GM18873 (cell line): ENCODE results near the gene FCER1A.

Source experiments
- ATAC-seq: cut with Tn5 transposase; IDR thresholded peaks from one replicate; pipeline ENCODE4 v1.9.1; 2021; ENCODE audit warnings: mild to moderate bottlenecking, moderate library complexity, moderate number of reproducible peaks; ENCODE audit not compliant: unreplicated experiment, low FRiP score

The FCER1A gene

DNA sequence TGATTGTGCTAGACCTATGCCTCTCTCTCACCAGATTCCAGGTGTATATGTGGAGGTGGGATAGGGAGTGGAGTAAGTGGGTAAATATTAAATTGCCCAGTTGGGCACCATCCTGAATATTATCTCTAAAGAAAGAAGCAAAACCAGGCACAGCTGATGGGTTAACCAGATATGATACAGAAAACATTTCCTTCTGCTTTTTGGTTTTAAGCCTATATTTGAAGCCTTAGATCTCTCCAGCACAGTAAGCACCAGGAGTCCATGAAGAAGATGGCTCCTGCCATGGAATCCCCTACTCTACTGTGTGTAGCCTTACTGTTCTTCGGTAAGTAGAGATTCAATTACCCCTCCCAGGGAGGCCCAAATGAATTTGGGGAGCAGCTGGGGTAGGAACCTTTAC, at the start of gene FCER1A:
Gene FCER1A (plus strand): TSS at position 242 of the 400 bp plus-strand sequence. CDS start 29 bp downstream, at position 271.
- ATAC-seq, result no peak

DNA sequence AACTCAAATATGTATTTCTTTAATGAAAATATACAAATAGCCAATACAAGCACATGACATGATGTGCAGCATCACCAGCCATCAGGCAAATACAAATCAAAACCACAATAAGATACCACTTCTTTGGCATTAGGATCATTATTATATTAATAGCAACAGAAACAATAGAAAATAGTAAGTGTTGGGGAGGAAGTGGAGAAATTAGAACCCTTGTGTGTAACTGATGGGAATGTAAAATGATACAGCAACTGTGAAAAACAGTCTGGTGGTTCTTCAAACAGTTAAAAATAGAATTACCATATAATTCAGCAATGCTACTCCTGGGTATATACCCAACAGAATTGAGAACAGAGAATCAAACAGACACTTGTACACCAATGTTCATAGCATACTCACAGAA, 40.8 kb upstream of the FCER1A start:
- ATAC-seq, result no peak

DNA sequence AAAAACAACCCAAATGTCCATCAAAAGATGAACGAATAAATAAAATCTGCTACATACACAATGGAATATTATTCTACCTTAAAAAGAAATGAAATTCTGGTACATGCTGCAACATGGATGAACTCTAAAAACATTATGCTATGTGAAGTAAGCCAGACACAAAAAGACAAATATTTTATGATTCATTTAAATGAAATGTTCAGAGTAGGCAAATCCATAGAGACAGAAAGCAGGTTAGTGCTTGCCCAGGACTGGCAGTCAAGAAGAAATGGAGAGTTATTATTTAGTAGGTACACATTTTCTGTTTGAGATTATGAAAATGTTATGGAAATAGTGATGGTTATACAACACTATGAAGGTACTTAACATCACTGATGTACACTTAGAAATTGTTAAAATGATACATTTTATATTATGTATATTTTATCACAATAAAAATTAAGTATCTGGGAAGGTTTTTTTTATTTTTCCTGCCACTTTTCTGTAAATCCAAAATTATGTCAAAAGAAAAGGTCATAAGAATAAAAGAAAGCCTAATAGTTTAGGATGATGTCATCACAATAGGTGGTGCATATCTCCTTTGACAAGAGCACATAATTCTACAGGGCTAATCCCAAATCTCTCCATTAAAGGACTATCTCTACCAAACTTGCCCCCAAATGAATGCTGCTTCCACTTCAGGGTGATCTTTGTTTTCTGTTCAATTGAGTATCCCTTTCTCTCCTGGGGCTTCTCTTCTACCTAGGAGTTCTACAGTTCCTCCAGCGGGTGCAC, 40.2 kb upstream of the FCER1A start:
- no peak for ATAC-seq

DNA sequence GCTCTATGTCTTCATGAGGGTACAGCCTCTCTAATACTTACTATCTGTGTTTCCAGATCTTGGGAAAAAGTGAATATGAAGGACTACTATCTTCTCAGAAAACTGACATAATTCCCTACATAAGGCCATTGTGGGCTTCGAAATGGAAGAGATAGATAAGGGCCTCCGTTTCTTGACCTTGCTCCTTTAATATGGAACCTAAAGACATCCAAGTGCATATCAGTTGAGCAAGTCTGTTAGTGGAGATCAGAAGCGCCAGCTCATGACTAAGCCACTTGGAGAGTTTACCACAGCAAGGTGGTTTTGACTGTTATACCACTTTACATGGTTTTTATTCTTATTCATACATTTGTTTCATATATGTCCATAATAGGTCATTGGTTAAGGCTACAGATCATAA, 35.3 kb upstream of the FCER1A start:
- no peak for ATAC-seq

DNA sequence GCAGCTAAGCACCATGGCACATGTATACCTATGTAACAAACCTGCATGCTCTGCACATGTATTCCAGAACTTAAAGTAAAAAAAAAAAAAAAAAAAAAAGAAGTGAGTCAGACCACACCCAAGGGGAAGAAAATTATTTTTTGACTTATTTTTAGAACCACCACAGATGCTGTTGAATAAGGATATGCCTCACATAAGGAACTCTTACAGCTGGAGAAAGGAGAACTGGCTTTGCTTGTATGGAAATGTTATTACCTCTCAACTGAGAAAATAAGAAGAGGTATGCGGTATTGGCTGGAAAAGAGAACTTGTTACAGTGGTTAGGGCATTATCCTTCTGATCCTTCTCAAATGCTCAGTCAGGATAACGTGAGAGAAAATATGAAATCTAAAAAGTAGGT, 27.5 kb upstream of the FCER1A start:
- ATAC-seq, result no peak

DNA sequence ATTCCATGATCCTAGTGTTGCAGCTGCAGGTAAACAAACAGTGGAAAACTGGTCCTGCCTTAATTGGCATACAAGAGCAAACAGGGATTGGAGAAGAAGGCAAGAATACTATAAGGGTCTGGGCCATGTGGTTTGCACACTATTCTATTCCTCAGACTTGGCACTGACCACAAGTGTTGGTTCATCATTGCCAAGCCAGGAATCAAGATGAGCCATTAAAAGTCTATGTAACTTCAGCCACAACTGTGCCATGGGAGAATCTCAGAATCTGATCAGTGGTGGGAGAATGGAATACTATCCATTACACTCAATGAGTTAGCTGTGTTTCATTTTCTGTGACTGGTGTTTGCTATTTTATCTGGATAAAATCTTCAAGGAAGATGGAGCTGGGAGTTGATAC, 26.2 kb upstream of the FCER1A start:
- ATAC-seq, result no peak

DNA sequence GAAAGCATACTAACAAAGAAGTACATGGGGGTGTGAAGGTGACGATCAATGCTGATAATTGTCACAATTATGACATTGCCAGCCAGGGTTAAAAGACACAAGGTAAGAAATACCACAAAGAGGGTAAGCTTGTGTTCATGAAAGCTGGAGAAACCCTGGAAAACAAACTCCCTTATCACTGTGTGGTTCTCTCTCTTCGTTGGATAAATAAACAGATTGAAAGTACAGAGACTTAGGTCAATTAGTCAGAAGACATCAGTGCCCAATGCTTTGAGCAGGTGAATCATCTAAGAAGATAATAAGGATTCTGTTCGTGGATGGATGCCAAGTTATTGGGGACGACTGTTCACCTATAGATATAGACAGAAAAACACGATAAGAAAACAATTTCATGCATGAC, 22.4 kb upstream of the FCER1A start:
- ATAC-seq, result no peak

DNA sequence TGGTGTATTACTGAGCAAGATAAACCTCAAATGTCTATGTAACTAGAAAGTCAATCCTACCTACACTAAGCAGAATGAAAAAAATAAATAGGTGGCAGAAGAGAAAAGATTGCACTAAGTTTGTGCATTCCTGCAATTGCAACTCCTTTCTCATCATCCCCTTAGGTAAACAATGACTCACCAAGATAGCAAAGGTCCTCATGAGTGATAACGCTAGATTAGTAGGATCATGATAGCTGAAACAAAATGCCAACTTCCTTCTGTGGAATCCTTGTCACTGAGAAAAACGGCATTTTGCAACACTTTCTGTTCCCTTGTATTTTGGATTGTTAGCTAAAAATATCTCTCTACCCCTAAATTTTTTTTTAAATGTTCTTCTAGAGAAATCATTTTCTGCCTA, 20.0 kb upstream of the FCER1A start:
- ATAC-seq, result no peak

DNA sequence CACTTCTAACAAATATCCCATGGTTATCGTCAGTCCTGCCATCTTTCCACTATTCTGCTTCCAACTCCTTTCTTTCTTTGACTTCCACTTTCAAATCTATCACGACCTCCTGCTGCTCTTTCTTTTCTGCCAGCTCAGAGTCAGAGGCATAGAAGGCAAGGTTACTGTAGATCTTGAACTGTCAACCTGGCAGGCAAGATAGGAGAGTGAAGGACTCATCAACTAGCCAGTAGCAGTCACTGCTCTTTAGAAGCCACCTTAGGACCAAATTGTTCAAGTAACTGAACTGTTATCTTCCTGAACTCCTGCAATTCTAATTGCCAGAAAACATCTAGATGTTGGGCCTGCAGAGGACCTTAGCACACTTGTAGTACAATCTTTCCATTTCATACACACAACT, 13.1 kb upstream of the FCER1A start:
- no peak for ATAC-seq

DNA sequence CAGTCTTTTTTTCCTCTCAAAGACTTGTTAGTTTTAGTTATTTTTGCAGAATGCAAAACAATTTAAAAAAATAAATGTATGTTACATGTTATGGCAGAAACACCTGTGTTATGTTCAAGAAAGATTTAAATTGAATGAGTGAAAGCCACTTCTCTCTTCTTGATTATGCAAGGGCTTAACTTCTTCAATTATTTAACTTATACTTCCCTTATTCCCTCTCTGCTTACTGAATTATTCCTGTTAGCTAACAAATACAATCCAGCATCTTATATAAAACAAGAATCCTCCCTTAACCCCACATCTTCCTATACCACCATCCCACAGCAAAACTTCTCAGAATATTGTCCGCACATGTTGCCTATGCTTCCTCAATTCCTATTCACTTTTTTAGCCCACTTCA, 10.7 kb upstream of the FCER1A start:
- ATAC-seq, result no peak

DNA sequence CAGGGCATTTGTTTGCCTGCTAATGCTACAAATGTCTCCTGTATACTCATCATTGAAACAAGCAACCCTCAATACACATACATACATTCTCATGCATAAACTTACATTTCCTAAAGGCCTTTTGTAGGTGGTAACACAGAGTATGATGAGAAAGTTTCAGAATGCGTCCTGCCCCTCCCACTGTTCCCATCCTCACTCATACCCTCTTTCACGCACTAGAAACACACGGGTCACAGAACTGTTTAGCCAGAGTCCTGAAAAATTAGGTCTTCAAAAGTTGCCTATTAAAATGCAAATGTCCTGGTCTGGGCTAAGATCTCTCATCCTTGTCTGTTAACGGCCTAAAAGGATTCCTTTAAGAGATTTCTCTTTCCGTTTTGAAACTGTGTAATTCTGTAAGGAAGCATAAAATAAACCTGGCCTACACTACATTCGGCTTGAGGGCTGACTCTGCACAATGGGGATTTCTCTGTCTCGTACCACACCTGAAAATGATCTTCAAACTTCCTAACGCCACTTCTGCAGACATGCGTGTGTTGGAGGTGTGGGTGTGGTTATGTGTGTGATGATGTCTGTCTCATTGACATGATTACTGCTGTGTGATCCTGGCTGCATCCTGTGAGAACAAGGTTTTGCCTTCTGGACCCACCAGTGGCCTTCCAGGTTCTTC, 5.3 kb upstream of the FCER1A start:
- ATAC-seq, result no peak

DNA sequence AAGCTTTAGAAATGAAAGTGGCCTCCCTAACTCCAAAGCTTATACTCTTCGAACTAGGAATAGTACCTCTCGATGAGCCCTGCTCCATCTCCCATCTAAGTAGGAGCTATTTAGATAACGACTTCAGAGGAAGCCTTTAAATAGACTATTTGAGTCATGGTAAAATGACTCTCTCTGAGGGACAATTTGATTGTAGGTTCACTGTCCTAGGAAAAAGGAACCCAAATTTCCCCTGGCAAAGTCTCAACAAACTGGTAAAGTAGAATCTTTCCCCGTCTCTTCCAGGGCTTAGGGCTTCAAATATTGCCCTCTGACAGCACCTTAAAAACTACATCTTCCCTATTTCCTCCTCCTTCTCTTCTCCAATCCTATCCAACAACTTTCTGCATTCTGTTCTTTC, 2.0 kb upstream of the FCER1A start:
- no peak for ATAC-seq

DNA sequence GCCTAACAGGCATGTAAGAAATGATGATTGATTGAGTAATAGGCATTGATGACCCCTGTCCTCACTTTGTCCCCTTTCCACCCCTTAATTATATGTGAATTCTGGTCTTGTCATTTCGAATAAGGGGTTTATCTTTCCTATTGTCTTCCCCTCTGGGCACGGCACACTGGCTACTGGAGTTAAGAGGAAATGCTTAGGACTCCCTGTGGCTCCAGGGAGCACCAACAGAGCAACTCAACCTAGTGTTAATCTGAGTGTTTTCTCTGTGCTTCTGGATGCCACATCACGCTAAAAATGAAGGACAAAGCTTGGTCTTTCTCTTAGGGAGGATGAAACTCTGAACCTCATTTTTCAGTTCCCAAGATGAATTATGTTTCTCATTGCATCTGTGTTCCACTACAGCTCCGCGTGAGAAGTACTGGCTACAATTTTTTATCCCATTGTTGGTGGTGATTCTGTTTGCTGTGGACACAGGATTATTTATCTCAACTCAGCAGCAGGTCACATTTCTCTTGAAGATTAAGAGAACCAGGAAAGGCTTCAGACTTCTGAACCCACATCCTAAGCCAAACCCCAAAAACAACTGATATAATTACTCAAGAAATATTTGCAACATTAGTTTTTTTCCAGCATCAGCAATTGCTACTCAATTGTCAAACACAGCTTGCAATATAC, 5.3 kb downstream of the FCER1A start:
- ATAC-seq, result no peak

DNA sequence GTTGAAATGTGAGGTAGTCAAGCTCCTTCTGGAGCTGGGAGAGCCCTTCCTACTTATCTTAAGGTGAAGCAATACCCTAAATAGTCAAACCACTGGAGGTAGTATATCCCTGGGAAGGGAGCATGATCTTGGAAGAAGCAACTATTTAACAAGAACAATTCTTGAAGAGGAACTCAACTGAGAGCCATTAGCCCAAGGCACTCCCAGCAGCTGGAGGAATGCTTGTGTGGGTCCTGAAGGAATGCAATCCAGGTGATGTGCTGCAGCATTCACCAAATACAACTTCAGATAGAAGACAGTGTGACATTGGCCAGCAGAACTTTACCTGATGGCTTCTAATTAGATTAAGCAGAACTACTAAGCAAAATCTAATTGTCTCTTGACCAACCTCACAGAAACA, 9.5 kb downstream of the FCER1A start:
- ATAC-seq, result no peak

DNA sequence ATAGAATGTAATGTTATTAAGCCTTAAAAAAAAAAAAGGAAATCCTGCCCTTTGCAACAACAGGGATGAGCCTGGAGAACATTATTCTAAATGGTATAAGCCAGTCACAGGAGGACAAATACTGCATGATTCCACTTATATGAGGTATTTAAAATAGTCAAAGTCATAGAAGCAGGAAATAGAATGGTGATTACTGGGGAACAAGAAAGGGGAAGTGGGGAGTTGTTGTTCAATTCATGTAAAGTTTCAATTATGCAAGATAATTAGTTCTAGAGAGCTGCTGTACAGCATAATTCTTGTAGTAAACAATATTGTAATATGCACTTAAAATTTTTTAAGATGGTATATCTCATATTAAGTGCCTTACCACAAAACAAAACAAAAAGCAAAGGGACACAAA, 13.2 kb downstream of the FCER1A start:
- ATAC-seq, result no peak

DNA sequence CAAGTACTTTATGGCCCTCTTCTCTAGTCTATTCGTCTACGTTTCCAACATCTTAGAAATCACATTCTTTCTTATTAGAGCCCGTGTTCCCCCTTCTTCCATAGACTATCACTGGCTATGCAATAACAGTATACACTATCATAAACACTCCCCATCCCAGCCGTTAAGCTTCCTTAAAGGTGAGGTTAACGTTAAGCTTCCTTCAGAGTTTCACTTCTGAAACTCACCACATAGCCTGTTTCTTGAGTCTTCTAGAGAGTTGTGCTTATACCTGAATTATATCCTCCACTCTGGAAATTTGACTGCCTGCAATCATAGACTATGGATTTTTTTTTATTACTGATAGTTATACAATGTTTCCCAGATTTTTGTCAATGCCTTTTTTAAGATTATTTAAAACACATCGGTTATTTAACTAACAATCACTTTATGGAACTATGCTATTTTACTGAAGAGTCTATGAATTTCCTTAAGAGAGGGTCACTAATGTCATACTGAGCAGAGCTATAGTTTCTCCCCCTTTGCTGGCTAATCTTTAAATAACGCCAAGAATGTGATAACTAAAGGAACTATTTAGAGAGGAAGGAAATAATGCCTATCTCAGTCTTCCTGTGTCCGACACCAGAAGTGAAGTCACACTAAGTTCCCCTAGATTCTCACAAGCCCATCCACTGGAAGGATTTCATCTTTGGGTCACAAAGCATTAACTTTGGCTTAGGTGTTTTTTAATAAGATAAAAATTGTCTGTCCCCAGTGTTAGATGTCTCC, 16.8 kb downstream of the FCER1A start:
- no peak for ATAC-seq

DNA sequence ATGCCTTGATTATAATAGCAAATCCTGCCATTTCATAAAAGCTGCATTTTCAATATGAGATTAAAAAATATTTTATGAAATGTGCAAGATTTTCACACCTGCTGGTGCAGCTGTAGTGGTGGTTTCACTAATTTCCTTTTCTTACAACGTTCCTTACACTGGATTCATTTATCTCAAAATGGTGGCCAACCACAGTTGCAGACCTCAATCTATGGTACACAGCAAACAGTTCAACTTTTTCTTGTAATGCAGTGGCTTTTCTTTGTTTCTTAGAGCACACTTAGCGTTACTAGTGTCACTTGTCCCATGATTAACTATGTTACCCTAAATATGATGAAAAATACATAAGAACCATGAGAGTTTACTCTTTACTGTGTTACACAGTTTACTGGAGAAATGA, 32.7 kb downstream of the FCER1A start:
- ATAC-seq, result no peak

DNA sequence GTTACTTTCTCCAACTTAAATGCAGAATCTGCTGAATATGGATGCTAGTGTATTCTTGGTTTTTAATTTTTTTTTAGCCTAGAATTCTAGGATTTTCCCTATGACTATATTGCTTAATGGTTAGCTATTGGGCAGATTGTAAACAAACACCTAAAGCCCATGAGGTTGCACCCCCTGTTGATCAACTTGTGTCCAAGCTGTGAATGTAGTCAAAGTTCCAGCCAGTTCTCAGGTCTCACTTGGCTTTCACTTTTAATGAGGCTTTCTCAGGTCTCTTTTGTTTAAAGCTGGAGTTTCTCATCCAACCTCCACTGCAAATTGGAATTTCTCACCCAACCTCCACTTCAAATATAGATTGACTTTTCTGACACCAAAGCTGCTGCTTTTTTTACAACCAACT, 35.9 kb downstream of the FCER1A start:
- no peak for ATAC-seq

DNA sequence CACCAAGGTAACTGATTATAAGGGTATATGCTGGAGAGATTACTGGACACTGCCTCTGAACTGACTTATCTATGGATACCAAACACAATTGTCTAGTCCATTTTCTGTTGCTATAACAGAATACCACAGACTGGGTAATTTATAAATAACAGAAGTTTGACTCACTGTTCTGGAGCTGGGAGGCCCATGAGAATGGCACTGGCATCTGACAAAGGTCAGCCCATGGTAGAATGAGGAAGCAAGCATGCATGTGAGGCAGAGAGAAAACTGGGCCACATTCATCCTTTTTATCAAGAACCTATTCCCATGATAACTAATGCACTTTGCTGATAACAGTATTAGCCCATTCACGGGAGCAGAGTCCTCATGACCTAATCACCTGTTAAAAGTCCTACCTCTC, 37.4 kb downstream of the FCER1A start:
- no peak for ATAC-seq

DNA sequence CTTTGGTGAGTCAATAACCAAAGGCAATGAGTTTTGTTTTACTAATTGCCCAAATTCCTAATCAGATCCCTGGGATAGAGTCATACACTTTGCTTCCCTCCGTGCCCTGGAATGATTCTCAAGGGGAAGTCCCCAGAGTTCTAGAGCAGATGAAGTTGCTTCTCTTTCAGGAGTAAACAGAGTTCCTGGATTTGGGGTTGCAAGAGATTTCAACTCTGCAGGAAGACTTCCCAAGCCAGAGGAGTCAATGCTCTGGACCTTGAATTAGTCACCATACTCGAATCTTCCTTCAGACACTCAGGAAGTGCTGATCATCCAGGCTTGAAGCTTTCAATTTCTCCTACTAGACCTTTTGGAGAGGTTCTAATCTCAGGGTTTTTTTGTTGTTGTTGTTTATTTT, 39.6 kb downstream of the FCER1A start:
- ATAC-seq, result no peak
